ENCODE data around the gene CXCL12. TPM values are rescaled to one million over a fixed set of nuclear protein-coding genes. Genes with fewer than 3 reads are reported as not detected.

The CXCL12 gene
- total and polyA plus RNA-seq, 2 experiments from 2014 or later, result 341 to 609 TPM

GRCh38 chr10:44353721-44354120 lies 31.2 kb downstream of the CXCL12 start:
- Histone ChIP-seq H3K4me3 (no peak overlapping the region), H3F3A (ENCODE audit: insufficient read depth) (no peaks in the 10 kb centered on the region), H4K20me1 (ENCODE audit: insufficient read depth) (no peaks in the 10 kb centered on the region), H3K4me2 (ENCODE audit: unreplicated experiment) (no peak overlapping the region), H3K9me3 (ENCODE audit: low read depth) (no peaks in the 10 kb centered on the region), H2AFZ (no peak overlapping the region), H3K79me2 (ENCODE audit: insufficient read depth) (no peaks in the 10 kb centered on the region), H3K9ac (no peak overlapping the region), H3K9me2 (ENCODE audit: insufficient read depth) (no peaks in the 10 kb centered on the region), H3K27me3 (replicated peaks; ENCODE audit: insufficient read depth) (no peaks in the 10 kb centered on the region), H3K4me1 (ENCODE audit: insufficient read depth) (peaks cover 7% of the 10 kb centered on the region), H3K36me3 (ENCODE audit: low read depth) (no peaks in the 10 kb centered on the region), H3K27ac (no peak overlapping the region)
- WGBS, 2 experiments (ENCODE audit: low coverage in 1 of 2, low lambda C conversion rate in 2 of 2, missing lambda C conversion rate in 2 of 2), result 90 to 91% methylated on average over 7 of the region's 7 CpGs
- DNase-seq, result no peak
- TF ChIP-seq EZH2 (IDR thresholded peaks at IDR 0.05; ENCODE audit: insufficient read depth, poor library complexity, severe bottlenecking) (no peak), EZH2phosphoT487 (IDR thresholded peaks at IDR 0.05; ENCODE audit: insufficient read depth, low read depth) (no peak)
- in situ Hi-C loops (cut with MboI), result no loop called here

- Histone ChIP-seq H3K9me3 (ENCODE audit: low read depth) (no peaks in the 10 kb centered on the region), H3K4me2 (ENCODE audit: unreplicated experiment) (no peak overlapping the region), H3K4me3 (no peak overlapping the region), H3F3A (ENCODE audit: insufficient read depth) (no peaks in the 10 kb centered on the region), H4K20me1 (ENCODE audit: insufficient read depth) (no peaks in the 10 kb centered on the region), H3K79me2 (ENCODE audit: insufficient read depth) (no peaks in the 10 kb centered on the region), H2AFZ (no peak overlapping the region), H3K27me3 (replicated peaks; ENCODE audit: insufficient read depth) (no peaks in the 10 kb centered on the region), H3K36me3 (ENCODE audit: low read depth) (no peaks in the 10 kb centered on the region), H3K27ac (no peak overlapping the region), H3K9ac (no peak overlapping the region), H3K4me1 (ENCODE audit: insufficient read depth) (peaks cover 7% of the 10 kb centered on the region), H3K9me2 (ENCODE audit: insufficient read depth) (no peaks in the 10 kb centered on the region)
- no peak for DNase-seq
- 79 to 93% methylated on average over 4 of the region's 4 CpGs for WGBS, 2 experiments (ENCODE audit: low coverage in 1 of 2, low lambda C conversion rate in 2 of 2, missing lambda C conversion rate in 2 of 2)
- in situ Hi-C loops (cut with MboI), result no loop called here
- TF ChIP-seq EZH2phosphoT487 (IDR thresholded peaks at IDR 0.05; ENCODE audit: insufficient read depth, low read depth), result no peak
- no peak for TF ChIP-seq EZH2 (IDR thresholded peaks at IDR 0.05; ENCODE audit: insufficient read depth, poor library complexity, severe bottlenecking)
These were observed 31.8 kb downstream of the CXCL12 start for GRCh38 chr10:44353128-44353390.

GRCh38 chr10:44352316-44353127 lies 32.4 kb downstream of the CXCL12 start:
- H3K4me3 ChIP-seq, result no peak overlapping the region
- no peaks in the 10 kb centered on the region for H3K36me3 ChIP-seq (ENCODE audit: low read depth)
- no peaks in the 10 kb centered on the region for H3K79me2 ChIP-seq (ENCODE audit: insufficient read depth)
- no peak overlapping the region for H3K9ac ChIP-seq
- peak; percentile 30 for DNase-seq
- H3F3A ChIP-seq (ENCODE audit: insufficient read depth), result no peaks in the 10 kb centered on the region
- peaks cover 7% of the 10 kb centered on the region for H3K4me1 ChIP-seq (ENCODE audit: insufficient read depth)
- TF ChIP-seq EZH2phosphoT487 (IDR thresholded peaks at IDR 0.05; ENCODE audit: insufficient read depth, low read depth) (no peak), EZH2 (IDR thresholded peaks at IDR 0.05; ENCODE audit: insufficient read depth, poor library complexity, severe bottlenecking) (no peak)
- H3K27me3 ChIP-seq (replicated peaks; ENCODE audit: insufficient read depth), result no peaks in the 10 kb centered on the region
- H3K4me2 ChIP-seq (ENCODE audit: unreplicated experiment), result peak overlapping the region; percentile 28
- no peaks in the 10 kb centered on the region for H4K20me1 ChIP-seq (ENCODE audit: insufficient read depth)
- 84 to 85% methylated on average over 11 of the region's 11 CpGs for WGBS, 2 experiments (ENCODE audit: low coverage in 1 of 2, low lambda C conversion rate in 2 of 2, missing lambda C conversion rate in 2 of 2)
- H3K27ac ChIP-seq, result no peak overlapping the region
- no peaks in the 10 kb centered on the region for H3K9me3 ChIP-seq (ENCODE audit: low read depth)
- in situ Hi-C loops (cut with MboI), result no loop called here
- no peaks in the 10 kb centered on the region for H3K9me2 ChIP-seq (ENCODE audit: insufficient read depth)
- H2AFZ ChIP-seq, result peak overlapping the region; percentile 70

GRCh38 chr10:44348496-44348895 lies 36.4 kb downstream of the CXCL12 start:
- H3K4me3 ChIP-seq, result no peak overlapping the region
- DNase-seq, result no peak
- H2AFZ ChIP-seq, result no peak overlapping the region
- H3K4me1 ChIP-seq (ENCODE audit: insufficient read depth), result peaks cover 7% of the 10 kb centered on the region
- no peaks in the 10 kb centered on the region for H3K9me2 ChIP-seq (ENCODE audit: insufficient read depth)
- H3K9ac ChIP-seq, result no peak overlapping the region
- H4K20me1 ChIP-seq (ENCODE audit: insufficient read depth), result no peaks in the 10 kb centered on the region
- no peaks in the 10 kb centered on the region for H3K27me3 ChIP-seq (replicated peaks; ENCODE audit: insufficient read depth)
- H3K27ac ChIP-seq, result no peak overlapping the region
- H3K9me3 ChIP-seq (ENCODE audit: low read depth), result no peaks in the 10 kb centered on the region
- 91 to 92% methylated on average over 5 of the region's 5 CpGs for WGBS, 2 experiments (ENCODE audit: low coverage in 1 of 2, low lambda C conversion rate in 2 of 2, missing lambda C conversion rate in 2 of 2)
- no peaks in the 10 kb centered on the region for H3K79me2 ChIP-seq (ENCODE audit: insufficient read depth)
- no peaks in the 10 kb centered on the region for H3K36me3 ChIP-seq (ENCODE audit: low read depth)
- H3K4me2 ChIP-seq (ENCODE audit: unreplicated experiment), result no peak overlapping the region
- no peak for TF ChIP-seq EZH2phosphoT487 (IDR thresholded peaks at IDR 0.05; ENCODE audit: insufficient read depth, low read depth)
- TF ChIP-seq EZH2 (IDR thresholded peaks at IDR 0.05; ENCODE audit: insufficient read depth, poor library complexity, severe bottlenecking), result no peak
- no peaks in the 10 kb centered on the region for H3F3A ChIP-seq (ENCODE audit: insufficient read depth)
- in situ Hi-C loops (cut with MboI), result no loop called here
